ENCODE data around the gene NBL1. TPM values are rescaled to one million over a fixed set of nuclear protein-coding genes. Genes with fewer than 3 reads are reported as not detected.

Gene NBL1
- total and polyA plus RNA-seq, 10 of the 15 experiments (the other 5 are each of a cell fraction or from before 2014, with no cell fraction given): 0.13 to 2.4 (median 0.81) TPM; not detected in 1

DNA sequence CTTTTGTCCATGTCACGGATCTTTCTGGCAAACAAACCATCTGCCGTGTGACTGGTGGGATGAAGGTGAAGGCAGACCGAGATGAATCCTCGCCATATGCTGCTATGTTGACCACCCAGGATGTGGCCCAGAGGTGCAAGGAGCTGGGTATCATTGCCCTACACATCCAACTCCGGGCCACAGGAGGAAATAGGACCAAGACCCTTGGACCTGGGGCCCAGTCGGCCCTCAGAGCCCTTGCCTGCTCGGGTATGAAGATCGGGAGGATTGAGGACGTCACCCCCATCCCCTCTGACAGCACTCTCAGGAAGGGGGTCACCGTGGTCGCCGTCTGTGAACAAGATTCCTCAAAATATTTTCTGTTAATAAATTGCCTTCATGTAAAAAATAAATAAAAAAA lies 35.9 kb upstream of the NBL1 start:
- H3K9ac ChIP-seq (ENCODE audit: control insufficient read depth, insufficient read depth, low read length): no peak overlapping the region
- peaks cover 60% of the 10 kb centered on the region for H3K79me2 ChIP-seq (ENCODE audit: control insufficient read depth, insufficient read depth, low read length)
- ChIA-PET CTCF (interaction anchor here (1.1 to 2.1 kb wide), 3 partner anchors 10 to 43 kb away, joined by 3 to 5 read pairs (median 5); no protein-coding TSS in a partner anchor), SMC1A (ENCODE audit: uncharacterized antibody, unreplicated experiment) (interaction anchor here (1.2 to 1.4 kb wide), 2 partner anchors 10 to 120 kb away, joined by 3 to 5 read pairs; no protein-coding TSS in a partner anchor), POLR2A (interaction anchor here (0.6 to 2.0 kb wide), 4 partner anchors 10 to 188 kb away, joined by 3 to 11 read pairs (median 7); a partner anchor contains a TSS), RAD21 (ENCODE audit: unreplicated experiment) (interaction anchor here (0.6 kb wide), 1 partner anchor 9 kb away, joined by 5 read pairs; no protein-coding TSS in a partner anchor)
- H3K4me2 ChIP-seq (ENCODE audit: control insufficient read depth, insufficient read depth): no peak overlapping the region
- TF ChIP-seq PAX8 (IDR thresholded peaks at IDR 0.05) (no peak), BCL11A (IDR thresholded peaks at IDR 0.05; ENCODE audit: low read depth, low read length) (no peak), CREM (IDR thresholded peaks at IDR 0.05; ENCODE audit: low read depth) (no peak), SMAD1 (IDR thresholded peaks at IDR 0.05; ENCODE audit: low read depth, partially characterized antibody) (no peak)
- no peaks in the 10 kb centered on the region for H3K9me3 ChIP-seq (replicated peaks; ENCODE audit: control insufficient read depth, insufficient read depth, low read length)
- H3K4me3 ChIP-seq: no peak overlapping the region
- ATAC-seq (no peak), DNase-seq (ENCODE audit: low read depth, low spot score) (no peak), FAIRE-seq (no peak)
- in situ Hi-C loops (cut with MboI): no loop called here
- no peak overlapping the region for H2AFZ ChIP-seq (ENCODE audit: control insufficient read depth, low read depth, low read length)
- peaks cover 0 to 2% of the 10 kb centered on the region in 2 experiments; a peak in 1 of 4 replicates for H3K36me3 ChIP-seq (ENCODE audit: control insufficient read depth in 2 of 2, insufficient read depth in 2 of 2, low read length in 1 of 2)
- no peaks in the 10 kb centered on the region; the same call in 1 of the 2 replicates for H3K4me1 ChIP-seq (ENCODE audit: control insufficient read depth, insufficient read depth, low read length)
- no peaks in the 10 kb centered on the region for H3K27me3 ChIP-seq (replicated peaks in 1 of 2; ENCODE audit: control insufficient read depth in 2 of 2, insufficient read depth in 2 of 2, low read length in 1 of 2)
- BruUV-seq (replicated peaks): no TSS peak
- WGBS (ENCODE audit: insufficient coverage, insufficient replicate concordance, low lambda C conversion rate, missing lambda C conversion rate): 99% methylated on average over 12 of the region's 12 CpGs
- no peaks in the 10 kb centered on the region; the same call in 1 of the 2 replicates for H4K20me1 ChIP-seq (ENCODE audit: control insufficient read depth, insufficient read depth)
- H3K27ac ChIP-seq (ENCODE audit: control insufficient read depth, insufficient read depth): no peak overlapping the region
- intact Hi-C loops (cut with micrococcal nuclease; ENCODE audit: unreplicated experiment): no loop called here

DNA sequence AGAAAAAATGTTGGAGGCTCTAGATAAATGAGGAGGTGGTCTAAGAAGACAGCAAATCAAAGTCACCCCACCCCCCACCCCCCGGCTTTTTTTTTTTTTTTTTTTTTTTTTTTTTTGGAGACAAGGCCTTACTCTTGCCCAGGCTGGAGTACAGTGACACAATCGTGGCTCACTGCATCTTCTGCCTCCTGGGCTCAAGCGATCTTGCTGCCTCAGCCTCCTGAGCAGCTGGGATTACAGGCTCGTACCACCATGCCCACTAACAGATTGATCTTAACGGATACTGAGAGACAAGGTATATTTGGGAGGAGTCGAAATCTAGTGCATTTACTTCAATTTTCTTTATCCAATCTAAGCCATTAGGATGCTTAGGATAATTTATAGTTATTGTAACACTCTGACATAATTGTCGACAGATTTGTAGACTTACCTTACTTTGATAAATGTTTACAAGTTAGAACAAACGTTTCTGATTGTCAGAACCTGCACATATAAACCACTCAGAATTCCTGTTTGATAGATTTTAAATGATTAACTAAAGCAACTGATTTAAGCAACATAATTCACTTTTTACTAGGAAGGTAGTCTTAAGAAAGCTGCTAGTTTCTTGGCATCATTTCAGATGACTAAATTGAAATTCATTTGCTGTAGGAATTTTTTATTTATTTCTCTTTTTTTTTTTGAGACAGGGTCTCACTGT lies 33.7 kb upstream of the NBL1 start:
- intact Hi-C loops (cut with micrococcal nuclease; ENCODE audit: unreplicated experiment): no loop called here
- H3K9ac ChIP-seq (ENCODE audit: control insufficient read depth, insufficient read depth, low read length): no peak overlapping the region
- no peak for ATAC-seq
- no peak for FAIRE-seq
- SMC1A ChIA-PET (ENCODE audit: uncharacterized antibody, unreplicated experiment): interaction anchor here (1.3 kb wide), 1 partner anchor 12 kb away, joined by 4 read pairs; no protein-coding TSS in a partner anchor
- no peak overlapping the region for H3K27ac ChIP-seq (ENCODE audit: control insufficient read depth, insufficient read depth)
- in situ Hi-C loops (cut with MboI): no loop called here
- peaks cover 39% of the 10 kb centered on the region for H3K79me2 ChIP-seq (ENCODE audit: control insufficient read depth, insufficient read depth, low read length)
- no TSS peak for BruUV-seq (replicated peaks)
- H3K4me1 ChIP-seq (ENCODE audit: control insufficient read depth, insufficient read depth, low read length): no peaks in the 10 kb centered on the region; the same call in 1 of the 2 replicates
- POLR2A ChIA-PET: no interaction called here
- H4K20me1 ChIP-seq (ENCODE audit: control insufficient read depth, insufficient read depth): no peaks in the 10 kb centered on the region; the same call in 1 of the 2 replicates
- no peak overlapping the region for H2AFZ ChIP-seq (ENCODE audit: control insufficient read depth, low read depth, low read length)
- 94% methylated on average over 7 of the region's 8 CpGs for WGBS (ENCODE audit: insufficient coverage, insufficient replicate concordance, low lambda C conversion rate, missing lambda C conversion rate)
- peaks cover 1 to 2% of the 10 kb centered on the region in 2 experiments; a peak in 3 of 4 replicates for H3K36me3 ChIP-seq (ENCODE audit: control insufficient read depth in 2 of 2, insufficient read depth in 2 of 2, low read length in 1 of 2)
- H3K27me3 ChIP-seq (replicated peaks in 1 of 2; ENCODE audit: control insufficient read depth in 2 of 2, insufficient read depth in 2 of 2, low read length in 1 of 2): no peaks in the 10 kb centered on the region
- RAD21 ChIA-PET (ENCODE audit: unreplicated experiment): no interaction called here
- H3K4me3 ChIP-seq: no peak overlapping the region
- no peaks in the 10 kb centered on the region for H3K9me3 ChIP-seq (replicated peaks; ENCODE audit: control insufficient read depth, insufficient read depth, low read length)
- CTCF ChIA-PET: no interaction called here
- H3K4me2 ChIP-seq (ENCODE audit: control insufficient read depth, insufficient read depth): no peak overlapping the region
- DNase-seq (ENCODE audit: low read depth, low spot score): no peak
- TF ChIP-seq SMARCA5 (IDR thresholded peaks at IDR 0.05) (no peak), ZNF24 (IDR thresholded peaks at IDR 0.05) (no peak), FOXM1 (IDR thresholded peaks at IDR 0.05; ENCODE audit: low read depth, low read length) (no peak), BACH1 (IDR thresholded peaks at IDR 0.05; ENCODE audit: borderline replicate concordance) (no peak), MYB (IDR thresholded peaks at IDR 0.05; ENCODE audit: borderline replicate concordance, low read depth, low read length) (no peak), SMAD1 (IDR thresholded peaks at IDR 0.05; ENCODE audit: low read depth, partially characterized antibody) (no peak), KDM1A (IDR thresholded peaks at IDR 0.05; ENCODE audit: borderline replicate concordance) (no peak), EP300 (IDR thresholded peaks at IDR 0.05; ENCODE audit: borderline replicate concordance in 1 of 2, control insufficient read depth in 1 of 2, low read depth in 2 of 2, low read length in 2 of 2) (no peak), EED (IDR thresholded peaks at IDR 0.05; ENCODE audit: low read depth) (no peak), BRCA1 (IDR thresholded peaks at IDR 0.05; ENCODE audit: low read depth, low read length) (no peak), RFX5 (IDR thresholded peaks at IDR 0.05; ENCODE audit: low read depth, low read length) (no peak)
- TF ChIP-seq, protein P1, sequence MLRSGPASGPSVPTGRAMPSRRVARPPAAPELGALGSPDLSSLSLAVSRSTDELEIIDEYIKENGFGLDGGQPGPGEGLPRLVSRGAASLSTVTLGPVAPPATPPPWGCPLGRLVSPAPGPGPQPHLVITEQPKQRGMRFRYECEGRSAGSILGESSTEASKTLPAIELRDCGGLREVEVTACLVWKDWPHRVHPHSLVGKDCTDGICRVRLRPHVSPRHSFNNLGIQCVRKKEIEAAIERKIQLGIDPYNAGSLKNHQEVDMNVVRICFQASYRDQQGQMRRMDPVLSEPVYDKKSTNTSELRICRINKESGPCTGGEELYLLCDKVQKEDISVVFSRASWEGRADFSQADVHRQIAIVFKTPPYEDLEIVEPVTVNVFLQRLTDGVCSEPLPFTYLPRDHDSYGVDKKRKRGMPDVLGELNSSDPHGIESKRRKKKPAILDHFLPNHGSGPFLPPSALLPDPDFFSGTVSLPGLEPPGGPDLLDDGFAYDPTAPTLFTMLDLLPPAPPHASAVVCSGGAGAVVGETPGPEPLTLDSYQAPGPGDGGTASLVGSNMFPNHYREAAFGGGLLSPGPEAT (IDR thresholded peaks at IDR 0.05; ENCODE audit: low read depth): no peak

Data from GM12878 (cell line).